Parathyroid adenoma (tissue), 2 donors: ENCODE results near the gene NSUN7.

Experiments used
- H2AFZ ChIP-seq: fragments of 300-600 bp; sonication (generic); one replicate; pipeline ENCODE4 v1.7.0; 2017; ENCODE audit warnings: antibody characterized with exemption, mild to moderate bottlenecking
- H3K27ac ChIP-seq: fragments of 300-600 bp; sonication (generic); one replicate; pipeline ENCODE4 v1.7.0; 2017
- H3K27me3 ChIP-seq: fragments of 300-600 bp; sonication (generic); one replicate; pipeline ENCODE4 v1.7.0; 2017; ENCODE audit warnings: low read length; ENCODE audit not compliant: control insufficient read depth, insufficient read depth
- H3K36me3 ChIP-seq: fragments of 300-600 bp; sonication (generic); one replicate; pipeline ENCODE4 v1.7.0; 2017; ENCODE audit warnings: low read length; ENCODE audit not compliant: control insufficient read depth, insufficient read depth
- H3K4me1 ChIP-seq: fragments of 300-600 bp; sonication (generic); one replicate; pipeline ENCODE4 v1.7.0; 2017; ENCODE audit warnings: control low read depth
- H3K4me2 ChIP-seq: fragments of 300-600 bp; sonication (generic); one replicate; pipeline ENCODE4 v1.7.0; 2017; ENCODE audit warnings: low read length
- H3K4me3 ChIP-seq: fragments of 300-600 bp; sonication (generic); one replicate; pipeline ENCODE4 v1.7.0; 2017; ENCODE audit warnings: low read depth, low read length
- H3K79me2 ChIP-seq: fragments of 300-600 bp; sonication (generic); one replicate; pipeline ENCODE4 v1.7.0; 2017; ENCODE audit warnings: control low read depth
- H3K9ac ChIP-seq: fragments of 300-600 bp; sonication (generic); one replicate; pipeline ENCODE4 v1.7.0; 2017; ENCODE audit warnings: mild to moderate bottlenecking
- H3K9me3 ChIP-seq: fragments of 300-600 bp; sonication (generic); one replicate; pipeline ENCODE4 v1.7.0; 2017; ENCODE audit warnings: low read length; ENCODE audit not compliant: control insufficient read depth
- CTCF ChIP-seq: fragments of 300-600 bp; sonication (generic); IDR thresholded peaks from one replicate; pipeline ENCODE4 v1.7.0; 2017; ENCODE audit warnings: antibody characterized with exemption, mild to moderate bottlenecking
- donor health status: primary hyperparathyroidism.

The NSUN7 gene

DNA sequence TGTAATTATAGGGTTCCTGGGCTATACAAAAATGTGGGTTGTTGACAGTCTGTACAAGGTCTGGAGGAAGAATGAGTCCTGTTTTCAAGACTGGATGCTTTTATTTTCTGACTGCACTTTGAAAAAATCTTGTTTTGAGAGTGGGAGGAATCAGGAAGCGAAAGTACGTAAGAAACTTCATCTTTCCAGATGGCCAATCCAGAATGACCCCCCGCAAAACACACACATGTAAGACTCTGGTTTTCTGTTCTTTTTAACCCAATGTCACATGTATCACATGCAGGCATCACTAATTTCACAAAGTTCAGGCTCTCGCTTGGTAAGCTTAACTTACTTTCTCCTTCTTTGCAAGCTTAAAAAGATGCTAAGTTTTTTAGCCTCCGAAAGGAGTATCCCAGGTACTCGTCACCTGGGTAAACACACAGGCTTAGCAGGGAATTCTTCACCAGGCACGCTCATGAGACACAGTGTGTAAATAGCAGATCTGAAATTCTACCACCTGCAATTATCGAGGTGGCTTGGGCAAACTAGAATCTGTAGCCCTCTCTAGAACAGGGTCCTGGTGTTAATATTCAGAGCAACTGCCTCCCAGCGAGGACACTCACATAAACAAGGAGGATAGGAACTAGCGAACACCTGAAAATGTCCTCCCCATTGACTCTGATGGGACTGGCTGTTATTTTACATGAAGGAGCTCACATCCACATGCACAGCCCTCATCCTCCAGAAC is 90.7 kb downstream of the NSUN7 start:
- Histone ChIP-seq H3K9me3 (no peaks in the 10 kb centered on the region), H3K27me3 (no peaks in the 10 kb centered on the region), H3K36me3 (no peaks in the 10 kb centered on the region), H3K4me1 (no peaks in the 10 kb centered on the region), H3K79me2 (no peaks in the 10 kb centered on the region), H3K9ac (no peak overlapping the region), H3K4me3 (no peak overlapping the region), H3K27ac (no peak overlapping the region), H3K4me2 (no peak overlapping the region), H2AFZ (no peak overlapping the region)
- TF ChIP-seq CTCF = no peak

GRCh38 chr4:40840985-40841571 is 91.3 kb downstream of the NSUN7 start:
- H3K79me2 ChIP-seq = no peaks in the 10 kb centered on the region

DNA sequence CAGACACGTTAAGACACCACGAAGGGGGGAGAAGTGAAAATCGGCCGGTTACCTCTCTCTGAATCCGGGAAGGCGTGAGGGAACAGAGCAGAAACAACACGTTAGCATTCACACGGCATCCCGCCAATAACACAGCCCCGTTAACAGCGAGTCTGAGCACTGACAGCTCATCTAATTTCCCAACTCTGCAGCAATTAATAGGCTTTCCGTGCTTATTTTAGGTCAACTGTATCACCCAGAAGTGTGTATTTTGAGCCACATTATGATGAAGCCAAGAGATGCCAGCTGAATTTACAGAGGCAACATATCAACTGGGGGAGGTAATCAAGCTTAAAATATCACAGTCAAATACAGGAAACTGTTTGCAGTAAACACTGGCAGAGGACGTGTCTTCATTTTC is 92.6 kb downstream of the NSUN7 start:
- H3K27ac ChIP-seq = no peak overlapping the region
- no peaks in the 10 kb centered on the region for H3K9me3 ChIP-seq
- H3K9ac ChIP-seq = no peak overlapping the region
- no peaks in the 10 kb centered on the region for H3K79me2 ChIP-seq
- no peaks in the 10 kb centered on the region for H3K4me1 ChIP-seq
- no peak overlapping the region for H2AFZ ChIP-seq
- no peak overlapping the region for H3K4me3 ChIP-seq
- H3K36me3 ChIP-seq = no peaks in the 10 kb centered on the region
- H3K4me2 ChIP-seq = no peak overlapping the region
- no peaks in the 10 kb centered on the region for H3K27me3 ChIP-seq
- no peak for TF ChIP-seq CTCF

More at GRCh38 chr4:40840985-40841571, 91.3 kb downstream of the NSUN7 start:
- H3K27ac ChIP-seq = no peak overlapping the region
- no peaks in the 10 kb centered on the region for H3K9me3 ChIP-seq
- no peak overlapping the region for H2AFZ ChIP-seq
- no peak overlapping the region for H3K4me3 ChIP-seq
- peak; percentile 51 for TF ChIP-seq CTCF
- H3K4me2 ChIP-seq = no peak overlapping the region
- no peak overlapping the region for H3K9ac ChIP-seq
- no peaks in the 10 kb centered on the region for H3K27me3 ChIP-seq
- H3K4me1 ChIP-seq = no peaks in the 10 kb centered on the region
- no peaks in the 10 kb centered on the region for H3K36me3 ChIP-seq

GRCh38 chr4:40842725-40843423 is 93.1 kb downstream of the NSUN7 start:
- H3K79me2 ChIP-seq = no peaks in the 10 kb centered on the region
- no peak overlapping the region for H3K27ac ChIP-seq
- H3K4me1 ChIP-seq = no peaks in the 10 kb centered on the region
- no peaks in the 10 kb centered on the region for H3K27me3 ChIP-seq
- no peaks in the 10 kb centered on the region for H3K9me3 ChIP-seq
- H2AFZ ChIP-seq = no peak overlapping the region
- H3K36me3 ChIP-seq = no peaks in the 10 kb centered on the region
- no peak overlapping the region for H3K4me2 ChIP-seq
- TF ChIP-seq CTCF = no peak
- H3K9ac ChIP-seq = no peak overlapping the region
- no peak overlapping the region for H3K4me3 ChIP-seq
